GM10847 (cell line): ENCODE measurements around the gene ETFDH.

Experiments used
- POLR2A ChIP-seq: IDR thresholded peaks from 2 replicates; pipeline ENCODE4 v1.6.1; 2011; ENCODE audit not compliant: insufficient read length; ENCODE audit errors: extremely low read depth

The ETFDH gene

DNA sequence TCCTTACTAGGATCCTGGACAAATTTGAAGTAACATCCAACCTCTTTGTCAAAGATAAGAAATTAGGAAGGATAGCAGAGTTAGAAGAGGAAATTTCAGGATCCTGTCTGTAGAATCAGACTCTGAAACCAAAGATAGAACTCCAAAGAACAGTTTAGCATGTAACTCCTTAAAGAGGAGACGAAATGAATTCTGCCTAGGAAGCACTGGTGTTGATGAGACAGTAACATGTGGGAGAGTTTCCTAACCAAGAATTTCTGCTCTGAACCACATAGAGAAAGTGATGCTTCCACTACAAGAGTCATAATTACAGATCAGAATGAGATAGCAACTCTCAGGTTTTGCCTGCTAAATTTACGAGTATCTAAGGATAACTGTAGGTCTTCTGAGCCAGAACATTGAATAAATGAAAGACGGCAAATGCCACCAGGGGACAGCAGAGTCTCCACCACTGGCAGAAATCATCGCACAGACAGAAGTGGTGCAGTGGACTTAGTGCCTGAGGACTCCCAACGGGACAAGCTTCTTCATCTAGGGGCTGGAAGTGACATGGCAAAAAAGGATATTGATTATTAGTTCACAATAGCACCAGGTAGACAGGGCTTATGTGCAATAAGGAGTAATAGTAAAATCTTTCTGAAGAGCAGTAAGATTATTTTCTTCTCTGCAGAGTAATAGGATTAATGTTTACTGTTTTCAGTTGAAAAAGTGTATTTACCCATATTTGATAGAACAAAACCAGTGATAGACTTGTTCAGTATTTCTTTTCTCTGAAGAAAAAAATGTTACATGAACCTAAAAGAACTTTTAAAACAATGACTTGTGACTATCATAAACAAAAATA, 57.8 kb downstream of the ETFDH start:
- no peak for TF ChIP-seq POLR2A

DNA sequence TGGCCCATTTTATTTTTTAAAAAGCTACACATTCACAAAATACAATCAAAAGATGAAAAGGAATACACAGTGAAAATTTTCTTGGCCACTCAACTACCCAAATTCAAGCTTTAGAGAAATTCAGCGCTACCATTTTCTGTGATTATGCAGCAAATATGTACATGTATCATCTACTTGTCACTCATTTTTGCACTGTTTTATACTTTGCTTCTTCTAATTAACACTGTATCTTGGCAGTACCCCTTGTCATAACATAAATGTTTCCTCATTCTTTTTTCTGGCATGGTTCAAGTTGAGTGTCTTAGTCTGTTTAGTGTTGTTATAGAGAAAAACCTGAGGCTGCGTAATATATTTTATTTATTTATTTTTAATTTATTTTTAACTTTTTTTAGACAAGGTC, 66.8 kb downstream of the ETFDH start:
- no peak for TF ChIP-seq POLR2A

DNA sequence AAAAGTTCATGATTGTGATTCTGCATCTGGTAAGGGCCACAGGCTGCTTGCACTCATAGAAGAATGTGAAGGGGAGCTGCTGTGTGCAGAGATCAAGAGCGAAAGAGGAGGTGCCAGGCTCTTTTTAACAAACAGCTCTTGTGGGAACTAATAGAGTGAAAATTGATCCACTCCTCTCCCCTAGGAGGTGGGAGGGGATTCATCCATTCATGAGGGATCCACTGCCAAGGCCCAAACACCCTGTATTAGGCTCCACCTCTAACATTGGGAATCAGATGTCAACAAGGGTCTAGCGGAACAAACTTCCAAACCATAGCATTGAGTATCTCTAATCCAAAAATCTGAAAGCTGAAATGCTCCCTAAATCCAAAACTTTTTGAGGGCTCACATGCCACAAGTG, 67.5 kb downstream of the ETFDH start:
- no peak for TF ChIP-seq POLR2A

DNA sequence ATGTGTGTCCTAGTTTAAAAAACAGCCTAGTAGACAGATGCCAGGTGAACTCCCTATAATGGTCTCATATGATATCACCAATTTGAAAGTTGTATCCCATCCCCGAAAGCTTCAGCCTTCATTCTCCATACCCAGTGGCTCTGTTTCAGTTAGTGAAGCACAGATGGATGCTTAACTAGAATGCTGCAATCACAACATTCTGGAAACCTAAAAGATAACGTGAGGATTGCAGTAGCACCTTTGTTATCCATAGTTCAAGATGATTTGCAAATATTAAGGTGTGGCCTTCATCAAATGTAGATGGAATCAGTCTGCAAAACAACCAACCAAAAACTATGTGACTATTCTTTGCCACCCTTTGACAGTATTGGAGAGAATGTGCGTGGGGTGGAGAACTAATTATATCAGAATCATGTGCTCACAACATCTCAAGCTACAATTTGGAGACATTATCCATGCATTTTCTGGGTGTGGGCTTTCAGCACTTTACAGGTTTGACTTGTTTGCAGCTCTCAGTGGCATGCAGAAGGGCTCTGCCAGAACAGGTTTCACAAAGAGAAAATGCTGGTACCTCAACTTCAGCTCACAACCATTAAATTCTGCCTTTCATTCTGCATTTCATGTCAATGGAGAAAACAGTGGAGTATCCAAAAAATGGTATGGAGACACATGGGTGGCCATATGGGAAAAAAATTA, 69.4 kb downstream of the ETFDH start:
- TF ChIP-seq POLR2A, result no peak

DNA sequence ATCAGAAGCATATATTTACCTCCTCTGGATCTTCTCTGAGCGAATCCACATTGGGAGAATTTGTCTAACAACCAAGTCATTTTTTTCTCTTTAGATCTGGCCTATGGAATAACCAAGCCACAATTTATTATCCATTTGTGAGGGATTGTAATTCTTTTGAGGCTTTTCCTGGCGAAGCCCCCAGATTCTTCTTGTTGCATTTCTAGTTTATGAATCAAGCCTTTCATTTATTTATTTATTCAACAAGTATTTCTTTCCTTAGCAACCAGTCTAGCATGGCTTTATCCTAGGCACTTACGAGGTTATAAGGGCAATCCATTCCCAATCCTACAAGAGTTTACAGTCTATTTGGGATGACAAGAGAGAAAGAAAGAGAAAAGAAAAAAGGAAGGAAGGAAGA, 78.3 kb downstream of the ETFDH start:
- TF ChIP-seq POLR2A, result no peak

DNA sequence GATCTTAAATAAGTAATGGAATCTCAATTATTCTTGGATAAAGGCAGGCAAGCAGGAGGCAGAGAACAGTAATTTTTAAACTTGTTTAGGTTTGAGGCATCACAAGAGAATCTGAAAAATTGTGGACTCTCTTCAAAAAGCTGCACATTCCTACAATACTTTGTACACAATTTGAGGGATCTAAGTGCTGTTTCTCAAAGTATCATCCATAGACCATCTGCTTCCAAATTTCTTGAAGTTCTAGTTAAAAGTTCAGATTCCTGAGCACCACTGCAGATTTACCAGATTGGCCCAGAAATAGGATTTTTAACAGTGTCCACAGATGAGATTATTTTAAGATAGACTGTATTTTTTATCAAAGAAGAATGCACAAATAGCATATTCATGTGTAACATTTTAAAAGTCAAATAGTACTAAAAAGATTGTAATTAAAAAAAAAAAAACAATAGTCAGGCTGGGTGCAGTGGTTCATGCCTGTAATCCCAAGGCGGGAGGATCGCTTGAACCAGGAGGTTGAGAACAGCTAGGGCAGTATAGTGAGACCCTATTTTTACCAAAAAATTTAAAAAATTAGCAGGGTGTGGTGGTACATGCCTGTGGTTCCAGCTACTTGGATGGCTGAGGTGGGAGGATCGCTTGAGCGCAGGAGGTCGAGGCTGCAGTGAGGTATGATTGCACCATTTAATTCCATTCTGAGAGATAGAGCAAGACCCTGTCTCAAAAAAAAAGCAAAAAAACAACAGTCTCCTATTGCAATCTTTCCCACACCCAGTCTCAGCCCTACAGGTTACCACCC, 82.5 kb downstream of the ETFDH start:
- no peak for TF ChIP-seq POLR2A

DNA sequence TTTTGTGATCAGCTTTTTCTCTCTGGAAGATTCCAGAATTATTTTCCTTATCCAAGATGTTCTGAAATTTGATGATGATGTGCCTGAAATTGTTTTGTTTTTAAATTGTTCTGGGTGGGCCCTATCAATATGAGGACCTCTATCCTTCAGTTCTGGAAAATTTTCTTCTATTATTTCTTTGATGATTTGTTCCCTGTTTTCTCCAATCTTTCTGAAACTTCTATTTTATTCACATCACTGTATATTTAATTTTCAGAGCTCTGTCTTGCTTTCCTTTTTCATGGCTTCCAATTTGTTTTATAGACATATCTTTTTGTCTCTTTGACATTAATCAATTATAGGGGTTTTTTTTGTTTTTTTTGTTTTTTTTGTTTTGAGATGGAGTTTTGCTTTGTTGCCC, 84.5 kb downstream of the ETFDH start:
- no peak for TF ChIP-seq POLR2A

DNA sequence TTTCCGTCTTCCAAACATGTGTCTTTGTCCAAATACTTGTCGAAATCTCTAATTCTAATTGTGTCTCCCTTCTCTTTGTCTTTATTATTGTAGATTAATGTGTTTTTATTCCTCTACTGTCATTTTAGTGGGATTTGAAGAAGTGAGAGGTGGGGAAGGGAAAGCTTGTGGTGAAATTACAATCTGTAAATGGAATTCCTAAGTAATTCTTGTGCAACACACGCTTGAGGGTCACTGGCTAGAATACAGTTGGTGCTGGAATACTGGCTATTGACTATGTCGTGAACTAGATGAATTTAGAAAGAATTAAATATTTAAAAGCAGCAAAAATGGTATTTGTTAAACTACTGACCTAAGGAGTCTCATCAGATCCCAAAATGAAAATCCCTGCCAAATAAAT, 86.0 kb downstream of the ETFDH start:
- TF ChIP-seq POLR2A, result no peak

DNA sequence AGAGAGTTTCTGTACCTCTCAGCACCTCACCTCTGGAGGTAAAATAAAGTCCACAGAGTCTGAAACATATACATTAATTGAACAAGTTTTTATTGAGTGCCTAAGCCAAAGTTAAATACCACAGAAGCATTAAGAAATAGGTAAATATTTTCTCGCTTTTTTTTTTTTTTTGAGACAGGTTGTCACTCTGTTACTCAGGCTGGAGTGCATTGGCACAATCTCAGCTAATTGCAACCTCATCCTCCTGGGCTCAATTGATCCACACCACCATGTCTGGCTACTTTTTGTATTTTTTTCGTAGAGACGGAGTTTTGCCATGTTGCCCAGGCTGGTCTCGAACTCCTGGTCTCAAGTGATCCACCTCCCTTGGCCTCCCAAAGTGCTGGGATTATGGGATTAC, 86.6 kb downstream of the ETFDH start:
- TF ChIP-seq POLR2A, result no peak
